Fibroblast of lung (primary cell): ENCODE results near the gene CRTAC1. TPM values are rescaled to one million over a fixed set of nuclear protein-coding genes. Genes with fewer than 3 reads are reported as not detected.

Experiments used
- DNase-seq, 2 donors: peaks; one replicate each; pipeline versions ENCODE4 v3.0.0 to v3.0.0-alpha.2; 2010; ENCODE audit warnings: low read depth in 2 of 2
- H2AFZ ChIP-seq: 2 replicates; pipeline ENCODE4 v1.5.1; 2012; ENCODE audit warnings: low read length, control low read depth, inconsistent platforms
- H3K27ac ChIP-seq: 2 replicates; pipeline ENCODE4 v1.5.1; 2011; ENCODE audit warnings: low read length, control low read depth; ENCODE audit not compliant: insufficient read depth
- H3K27me3 ChIP-seq: 2 replicates; pipeline ENCODE4 v1.5.1; 2011; ENCODE audit warnings: mild to moderate bottlenecking, low read length; ENCODE audit not compliant: control insufficient read depth, insufficient read depth
- H3K36me3 ChIP-seq: 2 replicates; pipeline ENCODE4 v1.5.1; 2011; ENCODE audit warnings: low read length; ENCODE audit not compliant: control insufficient read depth, insufficient read depth
- H3K4me1 ChIP-seq: 2 replicates; pipeline ENCODE4 v1.5.1; 2011; ENCODE audit warnings: low read length; ENCODE audit not compliant: control insufficient read depth, insufficient read depth; ENCODE audit errors: extremely low read depth
- H3K4me2 ChIP-seq: 2 replicates; pipeline ENCODE4 v1.5.1; 2011; ENCODE audit warnings: low read length, control low read depth; ENCODE audit not compliant: insufficient read depth; ENCODE audit errors: extremely low read depth
- H3K4me3 ChIP-seq, 4 experiments: fragments of 200-600 bp in 1 of 4; sonication (generic) in 1 of 4; replicated peaks in 1 of 4; 2 replicates each; pipeline ENCODE4 v1.5.1; 2011 to 2016; ENCODE audit warnings: low read length in 4 of 4, low read depth in 3 of 4, mild to moderate bottlenecking in 3 of 4, control low read depth in 2 of 4, inconsistent platforms in 1 of 4, mixed read lengths in 1 of 4; ENCODE audit not compliant: insufficient read depth in 1 of 4; ENCODE audit errors: control extremely low read depth in 1 of 4
- H3K79me2 ChIP-seq: 2 replicates; pipeline ENCODE4 v1.5.1; 2012; ENCODE audit warnings: mild to moderate bottlenecking, low read length, inconsistent platforms; ENCODE audit not compliant: control insufficient read depth, insufficient read depth
- H3K9ac ChIP-seq: 2 replicates; pipeline ENCODE4 v1.5.1; 2011; ENCODE audit warnings: mild to moderate bottlenecking, low read length, control low read depth; ENCODE audit not compliant: insufficient read depth
- H3K9me3 ChIP-seq: 2 replicates; pipeline ENCODE4 v1.5.1; 2012; ENCODE audit warnings: low read depth, low read length; ENCODE audit not compliant: control insufficient read depth, insufficient read depth
- H4K20me1 ChIP-seq: 2 replicates; pipeline ENCODE4 v1.5.1; 2011; ENCODE audit warnings: low read length; ENCODE audit not compliant: control insufficient read depth, insufficient read depth; ENCODE audit errors: extremely low read depth
- CTCF ChIP-seq, 2 donors: IDR thresholded peaks in 1 of 2; conservative IDR thresholded peaks in 1 of 2; 1 replicate in 1 of 2; 2 replicates in 1 of 2; pipeline ENCODE4 v1.5.1; 2011 to 2012; ENCODE audit warnings: low read length in 2 of 2, control low read depth in 1 of 2, inconsistent platforms in 1 of 2, low read depth in 1 of 2, mild to moderate bottlenecking in 1 of 2
- EZH2 ChIP-seq: IDR thresholded peaks from 2 replicates; pipeline ENCODE4 v1.5.1; 2012; ENCODE audit warnings: low read length, control low read depth, mild to moderate bottlenecking; ENCODE audit errors: missing control alignments
- polyA plus RNA-seq, 2 donors: library from polyadenylated mRNA; depleted of rRNA in 1 of 2; stranded (reverse) in 1 of 2; unstranded in 1 of 2; fragments of >200 nt; gene quantifications; 2 replicates each; pipeline ENCODE4 v1.2.1, GENCODE V29; 2011 to 2012; ENCODE audit warnings: missing spikeins in 1 of 2
- total RNA-seq: library from RNA; depleted of rRNA; stranded (reverse); fragments of >200 nt; gene quantifications from 2 replicates; pipeline ENCODE4 v1.2.1, GENCODE V29; 2014

Gene CRTAC1
- total and polyA plus RNA-seq, 2 donors (not counting 1 experiment from before 2014, with no cell fraction given) = not detected

- H4K20me1 ChIP-seq = no peaks in the 10 kb centered on the region
- peaks cover 6% of the 10 kb centered on the region for H3K27me3 ChIP-seq
- no peak overlapping the region for H3K4me2 ChIP-seq
- no peaks in the 10 kb centered on the region for H3K36me3 ChIP-seq
- H3K9me3 ChIP-seq = no peaks in the 10 kb centered on the region
- no peaks in the 10 kb centered on the region for H3K79me2 ChIP-seq
- no peak for TF ChIP-seq CTCF (conservative IDR thresholded peaks at IDR 0.05 in 1 of 2, IDR thresholded peaks at IDR 0.05 in 1 of 2; ENCODE audit: low read depth in 1 of 2, low read length in 2 of 2)
- TF ChIP-seq EZH2 = no peak
- no peaks in the 10 kb centered on the region for H3K4me1 ChIP-seq
- H3K4me3 ChIP-seq = no peak overlapping the region
- peak in 1 of 2 donors; percentile 8 for DNase-seq
- H3K9ac ChIP-seq = no peak overlapping the region
- H3K27ac ChIP-seq = no peak overlapping the region
- no peak overlapping the region for H2AFZ ChIP-seq
These were observed 208.1 kb downstream of the CRTAC1 start for GRCh38 chr10:97822261-97822687.

GRCh38 chr10:97821308-97822038 lies 208.9 kb downstream of the CRTAC1 start:
- Histone ChIP-seq H3K9me3 (no peaks in the 10 kb centered on the region), H3K36me3 (no peaks in the 10 kb centered on the region), H3K4me2 (no peak overlapping the region), H3K27me3 (peaks cover 9% of the 10 kb centered on the region), H4K20me1 (no peaks in the 10 kb centered on the region), H3K9ac (no peak overlapping the region), H2AFZ (no peak overlapping the region), H3K27ac (no peak overlapping the region), H3K4me3 (no peak overlapping the region), H3K4me1 (no peaks in the 10 kb centered on the region), H3K79me2 (no peaks in the 10 kb centered on the region)
- no peak for TF ChIP-seq EZH2
- TF ChIP-seq CTCF (conservative IDR thresholded peaks at IDR 0.05 in 1 of 2, IDR thresholded peaks at IDR 0.05 in 1 of 2; ENCODE audit: low read depth in 1 of 2, low read length in 2 of 2) = no peak
- no peak for DNase-seq

GRCh38 chr10:97820096-97820704 lies 210.2 kb downstream of the CRTAC1 start:
- TF ChIP-seq CTCF (conservative IDR thresholded peaks at IDR 0.05 in 1 of 2, IDR thresholded peaks at IDR 0.05 in 1 of 2; ENCODE audit: low read depth in 1 of 2, low read length in 2 of 2) (no peak), EZH2 (no peak)
- Histone ChIP-seq H3K9ac (no peak overlapping the region), H3K4me3 (no peak overlapping the region), H3K36me3 (no peaks in the 10 kb centered on the region), H3K4me2 (no peak overlapping the region), H3K27me3 (peaks cover 8% of the 10 kb centered on the region), H3K9me3 (no peaks in the 10 kb centered on the region), H2AFZ (no peak overlapping the region), H4K20me1 (no peaks in the 10 kb centered on the region), H3K27ac (no peak overlapping the region), H3K4me1 (no peaks in the 10 kb centered on the region), H3K79me2 (no peaks in the 10 kb centered on the region)
- no peak for DNase-seq
